ENCODE data around the gene CD320.

The CD320 gene

DNA sequence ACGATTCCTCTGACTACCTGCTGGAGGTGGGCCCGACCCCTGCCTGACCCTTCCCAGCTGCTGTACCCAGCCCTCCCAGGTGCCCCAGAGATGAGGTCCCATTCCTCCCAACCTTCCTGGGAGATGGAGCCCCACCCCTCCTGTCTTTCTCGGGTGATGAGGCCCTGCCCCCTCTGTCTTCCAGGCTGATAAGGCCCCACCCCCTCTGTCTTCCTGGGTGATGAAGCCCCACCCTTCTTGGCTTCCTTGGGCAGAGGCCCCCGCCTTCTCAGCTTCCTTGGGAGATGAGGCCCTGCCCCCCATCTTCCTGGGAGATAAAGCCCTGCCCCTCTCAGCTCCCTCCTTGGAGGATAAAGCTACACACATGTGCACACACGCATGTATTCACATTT lies 51.1 kb downstream of the CD320 start:
- Histone ChIP-seq H3K4me2 (ENCODE audit: low read depth, low read length, poor library complexity, severe bottlenecking) (no peak overlapping the region), H3K9ac (ENCODE audit: low read length) (no peak overlapping the region), H3K9me2 (replicated peaks; ENCODE audit: insufficient read depth, low read length) (no peaks in the 10 kb centered on the region), H3K4me3 (ENCODE audit: insufficient read depth, low read length, poor library complexity, severe bottlenecking) (no peak overlapping the region), H3K36me3 (ENCODE audit: low read length) (no peaks in the 10 kb centered on the region), H4K20me1 (ENCODE audit: low read depth, low read length) (no peaks in the 10 kb centered on the region), H3K79me2 (ENCODE audit: insufficient read depth, low read length) (no peaks in the 10 kb centered on the region), H2AFZ (ENCODE audit: low read depth, low read length, severe bottlenecking) (no peak overlapping the region), H3K27me3 (ENCODE audit: low read length) (no peaks in the 10 kb centered on the region), H3F3A (ENCODE audit: insufficient read depth) (no peaks in the 10 kb centered on the region), H3K27ac (ENCODE audit: low read depth, low read length) (no peak overlapping the region), H3K9me3 (ENCODE audit: insufficient read depth, low read length) (no peaks in the 10 kb centered on the region)
- TF ChIP-seq EZH2phosphoT487 (conservative IDR thresholded peaks at IDR 0.05; ENCODE audit: low read length) (no peak), CTCF (IDR thresholded peaks at IDR 0.05; ENCODE audit: insufficient read depth, low read length, poor library complexity, severe bottlenecking) (no peak)

- no peaks in the 10 kb centered on the region for H3K79me2 ChIP-seq (ENCODE audit: insufficient read depth, low read length)
- TF ChIP-seq CTCF (IDR thresholded peaks at IDR 0.05; ENCODE audit: insufficient read depth, low read length, poor library complexity, severe bottlenecking) (no peak), EZH2phosphoT487 (conservative IDR thresholded peaks at IDR 0.05; ENCODE audit: low read length) (no peak)
- no peak overlapping the region for H2AFZ ChIP-seq (ENCODE audit: low read depth, low read length, severe bottlenecking)
- H3F3A ChIP-seq (ENCODE audit: insufficient read depth) = no peaks in the 10 kb centered on the region
- no peaks in the 10 kb centered on the region for H3K27me3 ChIP-seq (ENCODE audit: low read length)
- H3K9ac ChIP-seq (ENCODE audit: low read length) = no peak overlapping the region
- no peaks in the 10 kb centered on the region for H3K36me3 ChIP-seq (ENCODE audit: low read length)
- H4K20me1 ChIP-seq (ENCODE audit: low read depth, low read length) = no peaks in the 10 kb centered on the region
- no peaks in the 10 kb centered on the region for H3K9me3 ChIP-seq (ENCODE audit: insufficient read depth, low read length)
- H3K4me2 ChIP-seq (ENCODE audit: low read depth, low read length, poor library complexity, severe bottlenecking) = no peak overlapping the region
- H3K9me2 ChIP-seq (replicated peaks; ENCODE audit: insufficient read depth, low read length) = no peaks in the 10 kb centered on the region
- H3K27ac ChIP-seq (ENCODE audit: low read depth, low read length) = no peak overlapping the region
- H3K4me3 ChIP-seq (ENCODE audit: insufficient read depth, low read length, poor library complexity, severe bottlenecking) = no peak overlapping the region
These were observed 51.7 kb downstream of the CD320 start for GRCh38 chr19:8256276-8257051.

GRCh38 chr19:8255426-8256125 lies 52.6 kb downstream of the CD320 start:
- no peak overlapping the region for H2AFZ ChIP-seq (ENCODE audit: low read depth, low read length, severe bottlenecking)
- no peaks in the 10 kb centered on the region for H3K9me2 ChIP-seq (replicated peaks; ENCODE audit: insufficient read depth, low read length)

More at GRCh38 chr19:8255426-8256125, 52.6 kb downstream of the CD320 start:
- TF ChIP-seq CTCF (IDR thresholded peaks at IDR 0.05; ENCODE audit: insufficient read depth, low read length, poor library complexity, severe bottlenecking) (no peak), EZH2phosphoT487 (conservative IDR thresholded peaks at IDR 0.05; ENCODE audit: low read length) (no peak)
- Histone ChIP-seq H3K9ac (ENCODE audit: low read length) (no peak overlapping the region), H3K9me3 (ENCODE audit: insufficient read depth, low read length) (no peaks in the 10 kb centered on the region), H3K4me2 (ENCODE audit: low read depth, low read length, poor library complexity, severe bottlenecking) (no peak overlapping the region), H3K27me3 (ENCODE audit: low read length) (no peaks in the 10 kb centered on the region), H3K36me3 (ENCODE audit: low read length) (no peaks in the 10 kb centered on the region), H3K27ac (ENCODE audit: low read depth, low read length) (no peak overlapping the region), H3F3A (ENCODE audit: insufficient read depth) (no peaks in the 10 kb centered on the region), H3K4me3 (ENCODE audit: insufficient read depth, low read length, poor library complexity, severe bottlenecking) (no peak overlapping the region), H3K79me2 (ENCODE audit: insufficient read depth, low read length) (no peaks in the 10 kb centered on the region), H4K20me1 (ENCODE audit: low read depth, low read length) (no peaks in the 10 kb centered on the region)
